ENCODE measurements around the gene FBXL7. TPM values are rescaled to one million over a fixed set of nuclear protein-coding genes. Genes with fewer than 3 reads are reported as not detected.

The FBXL7 gene
- total RNA-seq, 2 experiments from 2014 or later, result not detected

GRCh38 chr5:15737036-15737821 is 237.2 kb downstream of the FBXL7 start:
- Histone ChIP-seq H3K79me2 (ENCODE audit: insufficient read depth, low read depth, low read length) (no peaks in the 10 kb centered on the region), H2AFZ (ENCODE audit: low read length) (no peak overlapping the region), H3K36me3 (ENCODE audit: insufficient read depth, low read length) (no peaks in the 10 kb centered on the region), H3K4me3 (ENCODE audit: low read depth, low read length, poor library complexity, severe bottlenecking) (no peak overlapping the region), H3K9me2 (ENCODE audit: insufficient read depth, low read length) (no peaks in the 10 kb centered on the region), H4K20me1 (ENCODE audit: insufficient read depth, low read length) (no peaks in the 10 kb centered on the region), H3K4me2 (ENCODE audit: low read length) (no peak overlapping the region), H3K27ac (ENCODE audit: low read depth, low read length, poor library complexity, severe bottlenecking) (no peak overlapping the region), H3K4me1 (ENCODE audit: insufficient read depth, low read length, poor library complexity, severe bottlenecking) (no peaks in the 10 kb centered on the region), H3K9me3 (ENCODE audit: low read length) (no peaks in the 10 kb centered on the region)
- TF ChIP-seq CTCF (conservative IDR thresholded peaks at IDR 0.05; ENCODE audit: low read length) (no peak), EZH2phosphoT487 (IDR thresholded peaks at IDR 0.05; ENCODE audit: borderline replicate concordance, low read depth, low read length) (no peak)
- BruUV-seq (replicated peaks), result no TSS peak
- POLR2A ChIA-PET, result no interaction called here
- CTCF ChIA-PET (ENCODE audit: unreplicated experiment), result no interaction called here
- no peak for DNase-seq (ENCODE audit: low spot score)
- intact Hi-C loops (cut with micrococcal nuclease; ENCODE audit: unreplicated experiment), result no loop called here

- H3K4me2 ChIP-seq (ENCODE audit: low read length), result no peak overlapping the region
- DNase-seq (ENCODE audit: low spot score), result no peak
- H3K36me3 ChIP-seq (ENCODE audit: insufficient read depth, low read length), result no peaks in the 10 kb centered on the region
- H4K20me1 ChIP-seq (ENCODE audit: insufficient read depth, low read length), result no peaks in the 10 kb centered on the region
- H3K27ac ChIP-seq (ENCODE audit: low read depth, low read length, poor library complexity, severe bottlenecking), result no peak overlapping the region
- no peak for TF ChIP-seq EZH2phosphoT487 (IDR thresholded peaks at IDR 0.05; ENCODE audit: borderline replicate concordance, low read depth, low read length)
- TF ChIP-seq CTCF (conservative IDR thresholded peaks at IDR 0.05; ENCODE audit: low read length), result no peak
- POLR2A ChIA-PET, result no interaction called here
- no peak overlapping the region for H3K4me3 ChIP-seq (ENCODE audit: low read depth, low read length, poor library complexity, severe bottlenecking)
- no peaks in the 10 kb centered on the region for H3K4me1 ChIP-seq (ENCODE audit: insufficient read depth, low read length, poor library complexity, severe bottlenecking)
- H2AFZ ChIP-seq (ENCODE audit: low read length), result no peak overlapping the region
- H3K9me3 ChIP-seq (ENCODE audit: low read length), result no peaks in the 10 kb centered on the region
- no TSS peak for BruUV-seq (replicated peaks)
- no peaks in the 10 kb centered on the region for H3K79me2 ChIP-seq (ENCODE audit: insufficient read depth, low read depth, low read length)
- no peaks in the 10 kb centered on the region for H3K9me2 ChIP-seq (ENCODE audit: insufficient read depth, low read length)
- intact Hi-C loops (cut with micrococcal nuclease; ENCODE audit: unreplicated experiment), result no loop called here
- CTCF ChIA-PET (ENCODE audit: unreplicated experiment), result no interaction called here
These were observed 238.1 kb downstream of the FBXL7 start for GRCh38 chr5:15737871-15738664.

- no peaks in the 10 kb centered on the region for H3K4me1 ChIP-seq (ENCODE audit: insufficient read depth, low read length, poor library complexity, severe bottlenecking)
- no peak overlapping the region for H2AFZ ChIP-seq (ENCODE audit: low read length)
- H3K36me3 ChIP-seq (ENCODE audit: insufficient read depth, low read length), result no peaks in the 10 kb centered on the region
- no peaks in the 10 kb centered on the region for H4K20me1 ChIP-seq (ENCODE audit: insufficient read depth, low read length)
- no peaks in the 10 kb centered on the region for H3K9me3 ChIP-seq (ENCODE audit: low read length)
- H3K4me2 ChIP-seq (ENCODE audit: low read length), result no peak overlapping the region
- H3K9me2 ChIP-seq (ENCODE audit: insufficient read depth, low read length), result no peaks in the 10 kb centered on the region
- no peak for TF ChIP-seq EZH2phosphoT487 (IDR thresholded peaks at IDR 0.05; ENCODE audit: borderline replicate concordance, low read depth, low read length)
- no peak for TF ChIP-seq CTCF (conservative IDR thresholded peaks at IDR 0.05; ENCODE audit: low read length)
- ChIA-PET POLR2A (interaction anchor here (0.6 kb wide), 1 partner anchor 15 kb away, joined by 3 read pairs; no protein-coding TSS in a partner anchor), CTCF (ENCODE audit: unreplicated experiment) (no interaction called here)
- DNase-seq (ENCODE audit: low spot score), result no peak
- BruUV-seq (replicated peaks), result no TSS peak
- no peak overlapping the region for H3K27ac ChIP-seq (ENCODE audit: low read depth, low read length, poor library complexity, severe bottlenecking)
- intact Hi-C loops (cut with micrococcal nuclease; ENCODE audit: unreplicated experiment), result no loop called here
- H3K4me3 ChIP-seq (ENCODE audit: low read depth, low read length, poor library complexity, severe bottlenecking), result no peak overlapping the region
- no peaks in the 10 kb centered on the region for H3K79me2 ChIP-seq (ENCODE audit: insufficient read depth, low read depth, low read length)
These were observed 240.4 kb downstream of the FBXL7 start for GRCh38 chr5:15740383-15740782.
